Suppressor macrophage (primary cell): ENCODE data around the gene PRKAG2.
A peak's percentile ranks its signal among the peaks of the same experiment; 100 is the strongest.

ENCODE experiments used
- DNase-seq, 4 experiments: peaks; one replicate each; pipeline ENCODE4 v3.0.0-alpha.2; 2020 to 2022

The PRKAG2 gene

GRCh38 chr7:151690606-151691005, 186.3 kb downstream of the PRKAG2 start:
- DNase-seq = no peak

GRCh38 chr7:151689196-151689971, 187.5 kb downstream of the PRKAG2 start:
- no peak for DNase-seq

GRCh38 chr7:151688236-151688780, 188.6 kb downstream of the PRKAG2 start:
- DNase-seq = no peak

- DNase-seq = no peak
Measured at GRCh38 chr7:151687523-151688235, 189.2 kb downstream of the PRKAG2 start.

GRCh38 chr7:151686826-151687225, 190.1 kb downstream of the PRKAG2 start:
- DNase-seq = no peak

GRCh38 chr7:151686016-151686766, 190.7 kb downstream of the PRKAG2 start:
- DNase-seq = no peak

GRCh38 chr7:151684408-151685175, 192.3 kb downstream of the PRKAG2 start:
- DNase-seq = peak in 2 of 4 experiments; percentile 16 to 20

GRCh38 chr7:151683615-151684407, 193.1 kb downstream of the PRKAG2 start:
- no peak for DNase-seq

GRCh38 chr7:151682831-151683614, 193.9 kb downstream of the PRKAG2 start:
- DNase-seq = peak in 2 of 4 experiments; percentile 27 to 28

GRCh38 chr7:151681726-151682125, 195.2 kb downstream of the PRKAG2 start:
- DNase-seq = no peak

GRCh38 chr7:151680810-151681209, 196.1 kb downstream of the PRKAG2 start:
- no peak for DNase-seq

GRCh38 chr7:151679881-151680612, 196.9 kb downstream of the PRKAG2 start:
- DNase-seq = no peak

- DNase-seq = no peak
Measured at GRCh38 chr7:151679071-151679708, 197.7 kb downstream of the PRKAG2 start.

- no peak for DNase-seq
Measured at GRCh38 chr7:151678227-151678604, 198.7 kb downstream of the PRKAG2 start.

- no peak for DNase-seq
Measured at GRCh38 chr7:151677581-151678226, 199.2 kb downstream of the PRKAG2 start.

GRCh38 chr7:151676759-151677158, 200.2 kb downstream of the PRKAG2 start:
- DNase-seq = no peak

GRCh38 chr7:151675196-151675920, 201.6 kb downstream of the PRKAG2 start:
- DNase-seq = no peak
